GM12801 (cell line): ENCODE results near the gene XYLT1.

Experiments used
- TF ChIP-seq, protein P1 (sequence below): IDR thresholded peaks from one replicate; pipeline ENCODE4 v1.5.1; 2011; ENCODE audit warnings: control low read depth; ENCODE audit not compliant: insufficient read length; ENCODE audit errors: extremely low read depth

The XYLT1 gene

DNA sequence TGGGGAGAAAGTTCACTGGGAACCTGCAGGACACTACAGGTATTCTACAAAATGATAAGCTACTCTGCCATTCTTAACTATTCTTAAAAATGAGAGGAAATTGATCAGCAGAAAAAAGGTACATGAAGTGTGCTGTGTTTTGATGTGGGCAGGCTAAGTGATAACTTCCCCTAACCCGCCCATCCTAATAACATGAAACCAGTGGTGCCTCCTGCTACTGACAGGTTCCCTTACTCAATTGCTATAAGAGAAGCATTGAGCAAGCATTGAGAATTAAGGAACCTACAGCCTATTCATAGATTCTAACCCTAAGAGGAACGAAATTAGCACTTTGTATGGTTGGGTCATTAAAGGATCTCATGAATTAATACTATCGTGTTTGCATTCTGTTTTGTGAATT is 18.9 kb downstream of the XYLT1 start:
- TF ChIP-seq, protein P1, sequence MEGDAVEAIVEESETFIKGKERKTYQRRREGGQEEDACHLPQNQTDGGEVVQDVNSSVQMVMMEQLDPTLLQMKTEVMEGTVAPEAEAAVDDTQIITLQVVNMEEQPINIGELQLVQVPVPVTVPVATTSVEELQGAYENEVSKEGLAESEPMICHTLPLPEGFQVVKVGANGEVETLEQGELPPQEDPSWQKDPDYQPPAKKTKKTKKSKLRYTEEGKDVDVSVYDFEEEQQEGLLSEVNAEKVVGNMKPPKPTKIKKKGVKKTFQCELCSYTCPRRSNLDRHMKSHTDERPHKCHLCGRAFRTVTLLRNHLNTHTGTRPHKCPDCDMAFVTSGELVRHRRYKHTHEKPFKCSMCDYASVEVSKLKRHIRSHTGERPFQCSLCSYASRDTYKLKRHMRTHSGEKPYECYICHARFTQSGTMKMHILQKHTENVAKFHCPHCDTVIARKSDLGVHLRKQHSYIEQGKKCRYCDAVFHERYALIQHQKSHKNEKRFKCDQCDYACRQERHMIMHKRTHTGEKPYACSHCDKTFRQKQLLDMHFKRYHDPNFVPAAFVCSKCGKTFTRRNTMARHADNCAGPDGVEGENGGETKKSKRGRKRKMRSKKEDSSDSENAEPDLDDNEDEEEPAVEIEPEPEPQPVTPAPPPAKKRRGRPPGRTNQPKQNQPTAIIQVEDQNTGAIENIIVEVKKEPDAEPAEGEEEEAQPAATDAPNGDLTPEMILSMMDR, result no peak

GRCh38 chr16:17450291-17450690 is 20.5 kb downstream of the XYLT1 start:
- TF ChIP-seq, protein P1, result no peak

- TF ChIP-seq, protein P1, result no peak
These were observed 21.8 kb downstream of the XYLT1 start for GRCh38 chr16:17448640-17449638.

DNA sequence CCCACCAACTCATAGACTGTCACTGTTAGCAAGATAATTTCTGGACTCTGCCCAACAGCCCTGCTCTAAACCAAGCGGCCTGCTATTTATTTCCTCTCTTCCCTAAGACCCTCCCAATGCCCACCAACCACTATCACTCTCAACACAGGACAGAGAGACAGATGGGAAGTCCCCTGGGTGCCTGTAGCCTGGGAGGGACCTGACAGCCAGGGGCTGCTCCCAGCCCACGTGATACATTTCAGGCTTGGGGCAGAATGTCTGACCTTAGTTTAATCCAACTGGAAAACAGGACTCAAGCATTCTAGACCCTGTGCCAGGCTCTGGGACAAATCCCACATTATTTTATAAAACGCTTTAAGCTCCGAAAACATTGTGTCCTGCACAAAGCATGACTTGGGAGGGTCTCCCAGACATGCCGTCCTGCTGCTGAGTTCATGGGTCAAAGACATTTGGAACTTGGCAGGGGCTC is 23.6 kb downstream of the XYLT1 start:
- TF ChIP-seq, protein P1, result no peak

- TF ChIP-seq, protein P1, result no peak
These were observed 24.1 kb downstream of the XYLT1 start for GRCh38 chr16:17446661-17447060.

DNA sequence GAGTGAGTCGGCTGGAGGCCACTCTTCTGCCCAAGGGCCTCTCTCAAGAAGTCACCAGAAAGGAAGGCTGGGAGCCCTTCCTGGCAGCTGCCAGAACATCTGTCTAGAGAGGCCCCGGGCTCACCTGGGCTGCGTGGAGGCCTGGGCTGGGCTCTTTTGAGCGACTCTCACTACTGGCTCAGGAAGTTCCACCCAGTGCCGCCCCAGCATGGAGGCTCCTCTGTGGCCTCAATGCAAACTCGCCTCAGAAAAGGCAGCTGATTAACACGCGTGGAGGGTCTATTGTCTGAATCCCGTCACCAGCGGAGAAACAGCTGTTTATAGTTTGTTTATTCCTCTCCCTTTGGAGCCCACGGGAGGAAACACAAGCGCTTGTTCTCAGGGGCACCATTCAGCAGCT is 25.3 kb downstream of the XYLT1 start:
- TF ChIP-seq, protein P1, result no peak

DNA sequence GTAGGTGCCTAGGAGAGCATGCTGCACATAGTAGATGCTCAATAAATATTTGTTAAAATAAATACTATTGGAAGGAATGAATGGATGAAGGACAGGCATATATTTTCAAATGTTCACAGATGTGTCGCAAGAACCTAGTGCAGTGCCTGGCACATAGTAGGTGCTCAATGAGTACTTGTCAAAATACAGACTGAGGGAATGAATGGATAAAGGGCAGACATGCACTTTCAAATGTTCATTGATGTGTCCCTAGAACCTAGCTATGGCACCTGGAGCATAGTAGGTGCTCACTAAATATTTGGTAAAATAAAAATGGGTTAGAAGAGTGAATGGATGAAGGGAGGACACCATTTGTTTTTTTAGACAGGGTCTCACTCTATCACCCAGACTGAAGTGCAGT is 26.1 kb downstream of the XYLT1 start:
- TF ChIP-seq, protein P1, result no peak
